Hepatocyte (in vitro differentiated cells): ENCODE results near the gene PLCL2. TPM values are rescaled to one million over a fixed set of nuclear protein-coding genes. Genes with fewer than 3 reads are reported as not detected.
A peak's percentile ranks its signal among the peaks of the same experiment; 100 is the strongest.

ENCODE experiments used
- DNase-seq: peaks from one replicate; pipeline ENCODE4 v3.0.0-alpha.2; 2016; ENCODE audit warnings: low spot score
- H2AFZ ChIP-seq: fragments of 200-600 bp; sonication (generic); 2 replicates; pipeline ENCODE4 v1.6.0; 2016; ENCODE audit warnings: antibody characterized with exemption, mild to moderate bottlenecking
- H3K27ac ChIP-seq: fragments of 200-600 bp; sonication (generic); 2 replicates; pipeline ENCODE4 v1.5.1; 2016; ENCODE audit warnings: mild to moderate bottlenecking
- H3K27me3 ChIP-seq: fragments of 200-600 bp; sonication (generic); 2 replicates; pipeline ENCODE4 v1.6.1; 2016
- H3K36me3 ChIP-seq: fragments of 200-600 bp; sonication (generic); replicated peaks from 2 replicates; pipeline ENCODE4 v1.5.1; 2016; ENCODE audit warnings: low read depth; ENCODE audit not compliant: insufficient read depth
- H3K4me1 ChIP-seq: fragments of 200-600 bp; sonication (generic); 2 replicates; pipeline ENCODE4 v1.5.1; 2016; ENCODE audit warnings: mild to moderate bottlenecking, moderate library complexity; ENCODE audit not compliant: insufficient read depth
- H3K4me2 ChIP-seq: fragments of 200-600 bp; sonication (generic); 2 replicates; pipeline ENCODE4 v1.6.0; 2016
- H3K4me3 ChIP-seq: fragments of 200-600 bp; sonication (generic); 2 replicates; pipeline ENCODE4 v1.5.1; 2016; ENCODE audit warnings: mild to moderate bottlenecking
- H3K79me2 ChIP-seq: fragments of 200-600 bp; sonication (generic); 2 replicates; pipeline ENCODE4 v1.6.0; 2017; ENCODE audit warnings: mild to moderate bottlenecking
- H3K9me2 ChIP-seq: fragments of 200-600 bp; sonication (generic); replicated peaks from 2 replicates; pipeline ENCODE4 v1.6.0; 2017; ENCODE audit warnings: mild to moderate bottlenecking; ENCODE audit not compliant: insufficient read depth
- H3K9me3 ChIP-seq: fragments of 200-600 bp; sonication (generic); 2 replicates; pipeline ENCODE4 v1.5.1; 2016; ENCODE audit warnings: low read depth, mild to moderate bottlenecking
- H4K20me1 ChIP-seq: fragments of 200-600 bp; sonication (generic); 2 replicates; pipeline ENCODE4 v1.6.0; 2016; ENCODE audit warnings: mild to moderate bottlenecking; ENCODE audit not compliant: insufficient read depth, poor library complexity, severe bottlenecking
- CTCF ChIP-seq: fragments of 200-600 bp; sonication (generic); IDR thresholded peaks from 2 replicates; pipeline ENCODE4 v1.5.1; 2016; ENCODE audit warnings: antibody characterized with exemption, mild to moderate bottlenecking; ENCODE audit not compliant: poor library complexity
- EZH2 ChIP-seq: fragments of 200-600 bp; sonication (generic); IDR thresholded peaks from 2 replicates; pipeline ENCODE4 v1.6.1; 2016; ENCODE audit warnings: antibody characterized with exemption, mild to moderate bottlenecking, borderline replicate concordance
- EZH2phosphoT487 ChIP-seq: fragments of 200-600 bp; sonication (generic); IDR thresholded peaks from one replicate; pipeline ENCODE4 v1.6.1; 2018; ENCODE audit warnings: antibody characterized with exemption, mild to moderate bottlenecking, low read depth, moderate library complexity; ENCODE audit not compliant: unreplicated experiment, severe bottlenecking
- WGBS: methylation state at CpG from one replicate; pipeline ENCODE4 v1.1.6; 2016; ENCODE audit warnings: low lambda C conversion rate; ENCODE audit errors: missing lambda C conversion rate; 5-methylcytosine and 5-hydroxymethylcytosine counted together
- polyA plus RNA-seq: library from polyadenylated mRNA; unstranded; fragments of >200 nt; fragmentation: Nextera tagmentation; extraction: Ambion mirVana; gene quantifications from 2 replicates; pipeline ENCODE4 v1.2.1, GENCODE V29; 2016
- total RNA-seq: library from RNA; depleted of rRNA; stranded (reverse); fragments of >200 nt; gene quantifications from 2 replicates; pipeline ENCODE4 v1.2.3, GENCODE V29; 2014

The PLCL2 gene
- total and polyA plus RNA-seq, 2 experiments from 2014 or later = 3.2 to 14.2 TPM

- WGBS = 97% methylated on average over 5 of the region's 5 CpGs
- no peaks in the 10 kb centered on the region for H3K36me3 ChIP-seq
- DNase-seq = no peak
- no peaks in the 10 kb centered on the region for H3K9me2 ChIP-seq
- H3K4me1 ChIP-seq = peaks cover 11% of the 10 kb centered on the region
- H3K4me2 ChIP-seq = no peak overlapping the region
- H3K79me2 ChIP-seq = no peaks in the 10 kb centered on the region
- H4K20me1 ChIP-seq = no peaks in the 10 kb centered on the region
- H3K9me3 ChIP-seq = no peaks in the 10 kb centered on the region
- no peak overlapping the region for H2AFZ ChIP-seq
- H3K27ac ChIP-seq = no peak overlapping the region
- no peaks in the 10 kb centered on the region for H3K27me3 ChIP-seq
- H3K4me3 ChIP-seq = no peak overlapping the region
- no peak for TF ChIP-seq EZH2phosphoT487
- no peak for TF ChIP-seq EZH2
- no peak for TF ChIP-seq CTCF
Measured at GRCh38 chr3:17009826-17010225, 125.1 kb downstream of the PLCL2 start.

- H4K20me1 ChIP-seq = no peaks in the 10 kb centered on the region
- WGBS = 81% methylated on average over 10 of the region's 10 CpGs
- H3K4me1 ChIP-seq = peaks cover 18% of the 10 kb centered on the region
- no peaks in the 10 kb centered on the region for H3K36me3 ChIP-seq
- H2AFZ ChIP-seq = no peak overlapping the region
- TF ChIP-seq CTCF (no peak), EZH2 (no peak), EZH2phosphoT487 (no peak)
- H3K4me2 ChIP-seq = no peak overlapping the region
- H3K9me3 ChIP-seq = no peaks in the 10 kb centered on the region
- no peaks in the 10 kb centered on the region for H3K27me3 ChIP-seq
- DNase-seq = no peak
- H3K79me2 ChIP-seq = no peaks in the 10 kb centered on the region
- H3K4me3 ChIP-seq = no peak overlapping the region
- H3K27ac ChIP-seq = peak overlapping the region; percentile 88
- no peaks in the 10 kb centered on the region for H3K9me2 ChIP-seq
Measured at GRCh38 chr3:17011728-17012338, 127.1 kb downstream of the PLCL2 start.

GRCh38 chr3:17013050-17013449, 128.3 kb downstream of the PLCL2 start:
- H3K9me3 ChIP-seq = no peaks in the 10 kb centered on the region
- H3K4me2 ChIP-seq = no peak overlapping the region
- H3K4me3 ChIP-seq = no peak overlapping the region
- TF ChIP-seq CTCF (no peak), EZH2phosphoT487 (no peak), EZH2 (no peak)
- H3K36me3 ChIP-seq = no peaks in the 10 kb centered on the region
- H3K79me2 ChIP-seq = no peaks in the 10 kb centered on the region
- no peak for DNase-seq
- H3K4me1 ChIP-seq = peaks cover 18% of the 10 kb centered on the region
- no peaks in the 10 kb centered on the region for H3K27me3 ChIP-seq
- H3K27ac ChIP-seq = peak overlapping the region; percentile 88
- H3K9me2 ChIP-seq = no peaks in the 10 kb centered on the region
- no peaks in the 10 kb centered on the region for H4K20me1 ChIP-seq
- no peak overlapping the region for H2AFZ ChIP-seq
- 58% methylated on average over 2 of the region's 2 CpGs for WGBS

- H3K27ac ChIP-seq = peak overlapping the region; percentile 88
- WGBS = 85% methylated on average over 4 of the region's 4 CpGs
- no peak for DNase-seq
Measured at GRCh38 chr3:17013571-17013970, 128.8 kb downstream of the PLCL2 start.

More at GRCh38 chr3:17013571-17013970, 128.8 kb downstream of the PLCL2 start:
- H3K9me3 ChIP-seq = no peaks in the 10 kb centered on the region
- H3K9me2 ChIP-seq = no peaks in the 10 kb centered on the region
- H3K4me2 ChIP-seq = peak overlapping the region; percentile 67
- H4K20me1 ChIP-seq = no peaks in the 10 kb centered on the region
- H2AFZ ChIP-seq = no peak overlapping the region
- TF ChIP-seq CTCF (no peak), EZH2 (no peak), EZH2phosphoT487 (no peak)
- H3K27me3 ChIP-seq = no peaks in the 10 kb centered on the region
- H3K4me3 ChIP-seq = no peak overlapping the region
- H3K79me2 ChIP-seq = no peaks in the 10 kb centered on the region
- H3K4me1 ChIP-seq = peaks cover 18% of the 10 kb centered on the region
- no peaks in the 10 kb centered on the region for H3K36me3 ChIP-seq
